Non-pigmented ciliary epithelial cell (primary cell): ENCODE measurements around the gene DNAJC4.

Source experiments
- DNase-seq: peaks from one replicate; pipeline ENCODE4 v3.0.0-alpha.2; 2010; ENCODE audit warnings: low read depth

Gene DNAJC4

GRCh38 chr11:64229744-64230170, 591 bp upstream of the DNAJC4 start:
- DNase-seq, result no peak

- no peak for DNase-seq
Observed at GRCh38 chr11:64230985-64231365, 627 bp downstream of the DNAJC4 start.

GRCh38 chr11:64231546-64231945, 1.2 kb downstream of the DNAJC4 start:
- no peak for DNase-seq

- DNase-seq, result no peak
Observed at GRCh38 chr11:64232182-64232966, 2.0 kb downstream of the DNAJC4 start.

- DNase-seq, result no peak
Observed at GRCh38 chr11:64232967-64233315, 2.6 kb downstream of the DNAJC4 start.

- DNase-seq, result no peak
Observed at GRCh38 chr11:64233913-64234586, 3.7 kb downstream of the DNAJC4 start, which contains the start of gene VEGFB. VEGFB (plus strand) TSS chr11:64234584; CDS start chr11:64234834, 250 bp downstream.

GRCh38 chr11:64234647-64235379, 4.5 kb downstream of the DNAJC4 start:
- no peak for DNase-seq

- DNase-seq, result no peak
Observed at GRCh38 chr11:64235437-64236161, 5.3 kb downstream of the DNAJC4 start.

GRCh38 chr11:64237484-64237951, 7.2 kb downstream of the DNAJC4 start:
- no peak for DNase-seq

GRCh38 chr11:64238076-64238475, 7.7 kb downstream of the DNAJC4 start:
- DNase-seq, result no peak

GRCh38 chr11:64238999-64239398, 8.7 kb downstream of the DNAJC4 start:
- DNase-seq, result no peak

- no peak for DNase-seq
Observed at GRCh38 chr11:64239662-64240434, 9.5 kb downstream of the DNAJC4 start.

GRCh38 chr11:64240435-64241240, 10.3 kb downstream of the DNAJC4 start, which contains the start of gene FKBP2:
FKBP2 (plus strand) TSS chr11:64241095; CDS start chr11:64242388, 1,293 bp downstream.
- DNase-seq, result peak; percentile 63

- DNase-seq, result peak; percentile 97
Observed at GRCh38 chr11:64241241-64241490, 10.8 kb downstream of the DNAJC4 start.

GRCh38 chr11:64241491-64242374, 11.4 kb downstream of the DNAJC4 start:
- no peak for DNase-seq

- DNase-seq, result no peak
Observed at GRCh38 chr11:64243236-64243854, 13.0 kb downstream of the DNAJC4 start.

- DNase-seq, result no peak
Observed at GRCh38 chr11:64244107-64244506, 13.8 kb downstream of the DNAJC4 start.

- no peak for DNase-seq
Observed at GRCh38 chr11:64244966-64245365, 14.6 kb downstream of the DNAJC4 start.

GRCh38 chr11:64245401-64245796, 15.1 kb downstream of the DNAJC4 start:
- no peak for DNase-seq
